K562 (cell line): ENCODE measurements around the gene CBX8. TPM values are rescaled to one million over a fixed set of nuclear protein-coding genes. Genes with fewer than 3 reads are reported as not detected.

Experiments used
- ASH1L ChIP-seq: fragments of 450-650 bp; IDR thresholded peaks from 2 replicates; pipeline ENCODE4 v1.6.1; 2018; ENCODE audit warnings: borderline replicate concordance, mild to moderate bottlenecking, low read depth; ENCODE audit not compliant: partially characterized antibody
- EP400 ChIP-seq: fragments of 450-650 bp; IDR thresholded peaks from 2 replicates; pipeline ENCODE4 v1.6.1; 2017; ENCODE audit warnings: antibody characterized with exemption, mild to moderate bottlenecking, moderate library complexity
- L3MBTL2 ChIP-seq: fragments of 450-650 bp; IDR thresholded peaks from 2 replicates; pipeline ENCODE4 v1.6.1; 2016; ENCODE audit warnings: mild to moderate bottlenecking, moderate library complexity
- MAFK ChIP-seq: IDR thresholded peaks from 2 replicates; pipeline ENCODE4 v1.6.1; 2011; ENCODE audit warnings: low read length, improper control_type of control experiment
- MYBL2 ChIP-seq, 2 experiments: fragments of 450-650 bp in 1 of 2; sonication (generic) in 1 of 2; formaldehyde crosslinking in 1 of 2; IDR thresholded peaks; 2 replicates each; pipeline versions ENCODE4 v1.6.1 to v1.8.1; 2017 to 2022; ENCODE audit warnings: borderline replicate concordance in 1 of 2, inconsistent platforms in 1 of 2, low read depth in 1 of 2, mild to moderate bottlenecking in 1 of 2, missing genetic modification reagents in 1 of 2, moderate library complexity in 1 of 2
- NRF1 ChIP-seq, 2 experiments: fragments of 450-650 bp; IDR thresholded peaks in 1 of 2; conservative IDR thresholded peaks in 1 of 2; 2 replicates each; pipeline ENCODE4 v1.6.1; 2014; ENCODE audit warnings: mild to moderate bottlenecking in 2 of 2
- PHTF2 ChIP-seq: fragments of 250-450 bp; sonication (Bioruptor Pico); IDR thresholded peaks from 2 replicates; pipeline ENCODE4 v1.5.0; 2021; ENCODE audit warnings: mild to moderate bottlenecking
- POLR2G ChIP-seq: fragments of 200-400 bp; formaldehyde crosslinking; IDR thresholded peaks from 2 replicates; pipeline ENCODE4 v1.6.1; 2017; ENCODE audit warnings: low read depth, mild to moderate bottlenecking, antibody characterized with exemption, low read length, moderate library complexity
- XRCC5 ChIP-seq: fragments of 200-400 bp; formaldehyde crosslinking; IDR thresholded peaks from 2 replicates; pipeline ENCODE4 v1.6.1; 2017; ENCODE audit warnings: low read depth, mild to moderate bottlenecking, low read length
- polyA plus RNA-seq, 8 experiments: library from polyadenylated mRNA; depleted of rRNA in 4 of 8; stranded (reverse) in 5 of 8; unstranded in 3 of 8; fragments of >200 nt; fragmentation: Nextera tagmentation in 2 of 8; fragmentation: Illumina TruSeq in 1 of 8; extraction: Ambion mirVana in 2 of 8; extraction: Trizol in 1 of 8; gene quantifications; 2 replicates each; pipeline versions ENCODE4 v1.2.1 to v1.2.3, GENCODE V29; 2011 to 2014; ENCODE audit warnings: inconsistent platforms in 1 of 8, missing spikeins in 1 of 8
- total RNA-seq, 7 experiments: library from RNA; depleted of rRNA in 6 of 7; stranded (reverse); fragments of >200 nt in 6 of 7; fragmentation: Illumina TruSeq in 2 of 7; extraction: Trizol in 2 of 7; gene quantifications; 2 replicates each; pipeline versions ENCODE4 v1.2.1 to v1.2.3, GENCODE V29; 2011 to 2021; ENCODE audit warnings: low replicate concordance in 1 of 7
- TF ChIP-seq, protein P1 (sequence below), 2 experiments: fragments of 450-650 bp in 1 of 2; sonication (generic) in 1 of 2; formaldehyde crosslinking in 1 of 2; IDR thresholded peaks; 2 replicates each; pipeline versions ENCODE4 v1.7.1 to v1.9.0; 2016 to 2022; ENCODE audit warnings: inconsistent platforms in 1 of 2, mild to moderate bottlenecking in 1 of 2, missing genetic modification reagents in 1 of 2
- TF ChIP-seq, protein P2 (sequence below): fragments of 250-450 bp; sonication (Bioruptor Pico); IDR thresholded peaks from 2 replicates; pipeline ENCODE4 v1.8.0; 2021; ENCODE audit warnings: mild to moderate bottlenecking, moderate library complexity
- TF ChIP-seq, protein P3 (sequence below): fragments of 450-650 bp; IDR thresholded peaks from 2 replicates; pipeline ENCODE4 v1.6.1; 2017; ENCODE audit warnings: mild to moderate bottlenecking, moderate library complexity

CBX8 gene
- total and polyA plus RNA-seq, 9 of the 15 experiments (the other 6 are each of a cell fraction or from before 2014, with no cell fraction given), result 0.08 to 11.9 (median 2.6) TPM

DNA sequence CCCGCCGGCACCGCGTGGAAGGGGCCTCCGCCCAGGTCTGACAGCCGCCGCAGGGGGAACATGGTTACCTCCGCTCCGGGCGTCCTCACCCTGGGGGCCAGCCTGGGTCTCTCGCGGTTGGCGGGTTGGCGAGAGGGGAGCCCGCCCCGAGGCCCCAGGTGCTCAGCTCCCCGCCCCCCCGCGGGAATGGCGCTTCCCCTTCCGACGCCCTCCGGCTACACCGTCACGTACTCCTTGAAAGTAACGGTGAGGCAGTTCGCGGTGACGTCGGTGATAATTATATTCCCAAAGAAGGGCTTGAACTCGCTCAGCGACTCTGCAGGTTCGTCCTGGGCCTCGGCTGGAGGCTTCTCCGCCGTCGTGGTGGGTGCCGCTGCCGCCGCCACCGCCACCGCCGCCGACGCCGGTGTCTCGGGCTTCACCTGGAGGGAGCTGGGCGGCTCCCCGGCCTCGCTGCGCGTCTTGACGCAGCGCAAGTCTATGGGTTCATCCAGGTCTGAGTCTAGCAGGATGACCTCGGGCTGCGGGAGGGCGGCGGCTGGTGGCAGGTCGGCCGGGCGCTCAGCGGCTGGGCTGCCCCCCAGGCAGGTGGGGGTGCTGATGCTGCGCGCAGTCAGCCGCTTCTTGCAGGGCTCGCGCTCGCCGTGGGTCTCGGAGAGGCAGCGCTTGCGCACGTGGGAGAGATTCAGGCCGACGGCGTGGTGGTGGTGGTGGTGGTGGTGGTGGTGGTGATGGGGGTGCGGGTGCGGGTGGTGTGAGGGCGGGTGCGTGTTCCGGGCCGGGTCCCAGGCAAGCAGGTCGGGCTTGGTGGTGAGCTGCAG, 37.1 kb upstream of the CBX8 start (continued):
- TF ChIP-seq, protein P1, sequence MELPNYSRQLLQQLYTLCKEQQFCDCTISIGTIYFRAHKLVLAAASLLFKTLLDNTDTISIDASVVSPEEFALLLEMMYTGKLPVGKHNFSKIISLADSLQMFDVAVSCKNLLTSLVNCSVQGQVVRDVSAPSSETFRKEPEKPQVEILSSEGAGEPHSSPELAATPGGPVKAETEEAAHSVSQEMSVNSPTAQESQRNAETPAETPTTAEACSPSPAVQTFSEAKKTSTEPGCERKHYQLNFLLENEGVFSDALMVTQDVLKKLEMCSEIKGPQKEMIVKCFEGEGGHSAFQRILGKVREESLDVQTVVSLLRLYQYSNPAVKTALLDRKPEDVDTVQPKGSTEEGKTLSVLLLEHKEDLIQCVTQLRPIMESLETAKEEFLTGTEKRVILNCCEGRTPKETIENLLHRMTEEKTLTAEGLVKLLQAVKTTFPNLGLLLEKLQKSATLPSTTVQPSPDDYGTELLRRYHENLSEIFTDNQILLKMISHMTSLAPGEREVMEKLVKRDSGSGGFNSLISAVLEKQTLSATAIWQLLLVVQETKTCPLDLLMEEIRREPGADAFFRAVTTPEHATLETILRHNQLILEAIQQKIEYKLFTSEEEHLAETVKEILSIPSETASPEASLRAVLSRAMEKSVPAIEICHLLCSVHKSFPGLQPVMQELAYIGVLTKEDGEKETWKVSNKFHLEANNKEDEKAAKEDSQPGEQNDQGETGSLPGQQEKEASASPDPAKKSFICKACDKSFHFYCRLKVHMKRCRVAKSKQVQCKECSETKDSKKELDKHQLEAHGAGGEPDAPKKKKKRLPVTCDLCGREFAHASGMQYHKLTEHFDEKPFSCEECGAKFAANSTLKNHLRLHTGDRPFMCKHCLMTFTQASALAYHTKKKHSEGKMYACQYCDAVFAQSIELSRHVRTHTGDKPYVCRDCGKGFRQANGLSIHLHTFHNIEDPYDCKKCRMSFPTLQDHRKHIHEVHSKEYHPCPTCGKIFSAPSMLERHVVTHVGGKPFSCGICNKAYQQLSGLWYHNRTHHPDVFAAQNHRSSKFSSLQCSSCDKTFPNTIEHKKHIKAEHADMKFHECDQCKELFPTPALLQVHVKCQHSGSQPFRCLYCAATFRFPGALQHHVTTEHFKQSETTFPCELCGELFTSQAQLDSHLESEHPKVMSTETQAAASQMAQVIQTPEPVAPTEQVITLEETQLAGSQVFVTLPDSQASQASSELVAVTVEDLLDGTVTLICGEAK (IDR thresholded peaks at IDR 0.05), result no peak
- TF ChIP-seq, protein P1 (CRISPR knock-in tag; IDR thresholded peaks at IDR 0.05), result no peak
- peak; percentile 81 for TF ChIP-seq POLR2G
- TF ChIP-seq NRF1 (conservative IDR thresholded peaks at IDR 0.05 in 1 of 2, IDR thresholded peaks at IDR 0.05 in 1 of 2), result peak; percentile 45 to 66
- TF ChIP-seq MAFK, result no peak
- no peak for TF ChIP-seq ASH1L
- no peak for TF ChIP-seq XRCC5
- TF ChIP-seq, protein P2, sequence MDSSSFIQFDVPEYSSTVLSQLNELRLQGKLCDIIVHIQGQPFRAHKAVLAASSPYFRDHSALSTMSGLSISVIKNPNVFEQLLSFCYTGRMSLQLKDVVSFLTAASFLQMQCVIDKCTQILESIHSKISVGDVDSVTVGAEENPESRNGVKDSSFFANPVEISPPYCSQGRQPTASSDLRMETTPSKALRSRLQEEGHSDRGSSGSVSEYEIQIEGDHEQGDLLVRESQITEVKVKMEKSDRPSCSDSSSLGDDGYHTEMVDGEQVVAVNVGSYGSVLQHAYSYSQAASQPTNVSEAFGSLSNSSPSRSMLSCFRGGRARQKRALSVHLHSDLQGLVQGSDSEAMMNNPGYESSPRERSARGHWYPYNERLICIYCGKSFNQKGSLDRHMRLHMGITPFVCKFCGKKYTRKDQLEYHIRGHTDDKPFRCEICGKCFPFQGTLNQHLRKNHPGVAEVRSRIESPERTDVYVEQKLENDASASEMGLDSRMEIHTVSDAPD (CRISPR knock-in tag), result no peak
- TF ChIP-seq, protein P3, sequence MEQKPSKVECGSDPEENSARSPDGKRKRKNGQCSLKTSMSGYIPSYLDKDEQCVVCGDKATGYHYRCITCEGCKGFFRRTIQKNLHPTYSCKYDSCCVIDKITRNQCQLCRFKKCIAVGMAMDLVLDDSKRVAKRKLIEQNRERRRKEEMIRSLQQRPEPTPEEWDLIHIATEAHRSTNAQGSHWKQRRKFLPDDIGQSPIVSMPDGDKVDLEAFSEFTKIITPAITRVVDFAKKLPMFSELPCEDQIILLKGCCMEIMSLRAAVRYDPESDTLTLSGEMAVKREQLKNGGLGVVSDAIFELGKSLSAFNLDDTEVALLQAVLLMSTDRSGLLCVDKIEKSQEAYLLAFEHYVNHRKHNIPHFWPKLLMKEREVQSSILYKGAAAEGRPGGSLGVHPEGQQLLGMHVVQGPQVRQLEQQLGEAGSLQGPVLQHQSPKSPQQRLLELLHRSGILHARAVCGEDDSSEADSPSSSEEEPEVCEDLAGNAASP, result no peak
- no peak for TF ChIP-seq MYBL2 (IDR thresholded peaks at IDR 0.05; ENCODE audit: low read depth)
- no peak for TF ChIP-seq MYBL2 (CRISPR knock-in tag; IDR thresholded peaks at IDR 0.05; ENCODE audit: borderline replicate concordance)
- TF ChIP-seq EP400, result no peak
- 0 out of 2 replicates have a peak, but pooled peaks have one; percentile 33 for TF ChIP-seq L3MBTL2
- TF ChIP-seq PHTF2 (CRISPR knock-in tag), result no peak
